Measurements from ENCODE around the gene PISD.
A peak's percentile ranks its signal among the peaks of the same experiment; 100 is the strongest.

PISD gene

DNA sequence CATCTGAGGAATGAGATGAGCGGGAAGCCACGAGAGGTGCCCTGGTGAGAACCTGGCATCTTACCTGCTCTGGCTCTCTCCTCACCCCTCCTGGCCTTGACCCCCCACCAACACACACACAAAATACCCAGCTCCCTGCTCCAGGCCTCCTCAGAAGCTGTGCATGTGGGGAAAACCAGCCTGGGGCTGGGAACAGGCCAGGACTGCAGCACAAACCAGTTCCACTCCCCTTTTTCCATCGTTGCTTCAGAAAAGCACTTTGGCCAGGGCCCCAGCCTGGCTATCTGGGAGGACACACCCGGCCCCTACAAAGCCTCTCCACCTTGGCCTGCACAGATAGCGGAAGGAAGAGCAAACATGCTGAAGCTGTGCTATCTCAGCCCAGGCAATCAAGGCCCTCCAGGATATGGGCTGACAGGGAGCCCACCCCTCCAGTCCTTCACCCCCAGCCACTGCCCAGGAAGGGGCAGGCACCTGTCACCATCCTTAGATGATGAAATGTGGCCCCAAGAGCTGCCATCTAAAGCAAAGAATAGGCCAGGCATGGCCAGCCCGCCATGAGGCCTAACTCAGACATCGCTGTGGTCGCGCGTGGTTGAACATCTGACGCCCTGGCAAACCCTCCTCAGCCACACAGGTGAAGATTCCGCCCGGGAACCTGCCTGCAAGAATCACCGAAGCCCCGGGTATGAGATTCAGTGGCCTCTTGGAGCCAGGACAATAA, 35.4 kb downstream of the PISD start:
- peaks cover 45 to 76% of the 10 kb centered on the region in 2 donors for H3K4me1 Mint-ChIP-seq
- ATAC-seq (replicated peaks) (no peak), DNase-seq (no peak)
- no peaks in the 10 kb centered on the region for H3K27me3 Mint-ChIP-seq
- no peaks in the 10 kb centered on the region for H3K9me3 Mint-ChIP-seq
- peaks cover 30 to 57% of the 10 kb centered on the region in 2 donors for H3K36me3 Mint-ChIP-seq
- H3K4me3 Mint-ChIP-seq, result no peak overlapping the region
- peak overlapping the region; percentile 83 for H3K27ac Mint-ChIP-seq

GRCh38 chr22:31625661-31626426, 36.2 kb downstream of the PISD start:
- H3K27me3 Mint-ChIP-seq, result no peaks in the 10 kb centered on the region

DNA sequence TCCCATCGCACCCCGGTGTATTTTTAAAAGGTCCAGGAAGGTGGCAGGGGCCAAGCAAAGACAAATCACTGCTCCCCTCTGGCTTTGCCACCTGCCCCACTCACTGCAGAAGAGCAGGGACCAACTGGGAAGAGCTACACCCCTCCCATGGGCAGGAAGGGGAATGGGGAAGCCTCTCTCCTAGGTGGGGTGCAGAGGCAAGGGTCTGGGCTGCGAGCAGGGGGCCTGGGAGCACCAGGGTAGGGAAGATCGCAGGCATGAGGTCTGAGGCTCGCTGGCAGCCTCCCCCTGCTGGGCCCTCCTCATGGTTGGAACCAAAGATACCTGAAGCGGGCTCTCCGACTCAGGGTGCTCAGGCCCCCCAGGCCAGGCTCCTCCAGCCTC, 36.8 kb downstream of the PISD start:
- peaks cover 38 to 68% of the 10 kb centered on the region in 2 donors for H3K4me1 Mint-ChIP-seq
- no peak for ATAC-seq (replicated peaks)
- no peaks in the 10 kb centered on the region for H3K9me3 Mint-ChIP-seq
- peaks cover 31 to 63% of the 10 kb centered on the region in 2 donors for H3K36me3 Mint-ChIP-seq
- DNase-seq, result no peak
- peak overlapping the region; percentile 86 for H3K27ac Mint-ChIP-seq
- H3K4me3 Mint-ChIP-seq, result no peak overlapping the region
- no peaks in the 10 kb centered on the region for H3K27me3 Mint-ChIP-seq

More at GRCh38 chr22:31625661-31626426, 36.2 kb downstream of the PISD start:
- H3K4me1 Mint-ChIP-seq, result peaks cover 40 to 69% of the 10 kb centered on the region in 2 donors
- H3K9me3 Mint-ChIP-seq, result no peaks in the 10 kb centered on the region
- DNase-seq, result no peak
- peak overlapping the region; percentile 77 for H3K27ac Mint-ChIP-seq
- peaks cover 31 to 60% of the 10 kb centered on the region in 2 donors for H3K36me3 Mint-ChIP-seq
- peak overlapping the region in 1 of 2 donors; percentile 37 for H3K4me3 Mint-ChIP-seq
- ATAC-seq (replicated peaks), result no peak

DNA sequence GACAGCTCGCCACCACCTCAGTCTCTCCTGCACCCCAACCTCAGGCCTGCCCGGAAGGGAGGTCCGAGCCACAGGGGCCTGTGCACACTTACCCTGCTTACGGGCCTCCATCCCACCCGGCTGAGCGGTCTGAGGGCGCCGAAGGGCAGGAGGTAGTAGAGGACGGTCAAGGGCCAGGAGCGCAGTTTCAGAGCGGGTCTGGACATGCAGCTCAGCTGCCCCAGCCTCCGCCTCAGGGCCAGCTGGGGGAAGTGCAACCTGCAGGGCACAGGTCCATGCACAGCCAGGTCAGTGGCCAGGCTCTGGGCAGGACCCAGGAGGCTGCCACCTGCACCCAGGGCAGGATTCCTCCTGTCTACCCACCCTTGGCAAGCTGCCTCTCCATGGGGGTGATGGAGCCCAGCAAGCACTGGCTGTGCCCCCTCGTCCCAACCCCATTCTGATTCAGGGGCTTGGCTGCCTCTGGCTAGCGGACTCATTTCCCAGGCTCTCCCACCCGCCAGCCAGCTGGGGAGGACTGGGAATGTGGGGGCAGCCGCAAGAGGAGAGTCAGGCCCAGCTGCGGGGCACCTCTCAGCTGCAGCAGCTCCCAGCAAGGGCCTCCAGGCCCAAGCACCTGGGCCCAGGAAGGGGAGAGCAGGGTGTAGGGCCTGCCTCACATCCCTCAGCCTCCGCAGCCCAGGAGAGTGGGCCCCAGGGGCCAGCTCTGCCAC, 38.3 kb downstream of the PISD start:
- no peaks in the 10 kb centered on the region for H3K27me3 Mint-ChIP-seq
- H3K4me3 Mint-ChIP-seq, result no peak overlapping the region
- peaks cover 36 to 69% of the 10 kb centered on the region in 2 donors for H3K36me3 Mint-ChIP-seq
- DNase-seq, result no peak
- no peaks in the 10 kb centered on the region for H3K9me3 Mint-ChIP-seq
- H3K27ac Mint-ChIP-seq, result peak overlapping the region; percentile 20
- H3K4me1 Mint-ChIP-seq, result peaks cover 32 to 56% of the 10 kb centered on the region in 2 donors
- ATAC-seq (replicated peaks), result no peak

DNA sequence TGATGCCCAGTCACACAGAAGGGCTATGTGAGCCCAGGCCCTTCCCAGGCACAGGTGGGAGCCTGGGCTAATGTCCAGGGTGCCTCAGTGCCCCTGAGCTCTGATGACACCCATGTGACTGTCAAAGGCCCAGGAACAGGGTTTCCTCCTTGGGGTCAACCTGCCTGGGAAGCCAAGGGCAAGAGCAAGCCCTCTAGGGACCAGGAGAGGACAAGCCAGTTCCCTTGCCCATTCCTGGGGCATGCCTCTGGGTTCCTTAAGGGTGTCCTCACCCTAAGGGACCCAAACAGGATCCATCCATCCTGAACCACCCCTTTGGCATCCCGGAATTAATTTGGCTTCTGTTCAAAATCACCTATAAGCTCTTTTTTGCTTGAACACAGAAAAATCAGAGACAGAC, 39.0 kb downstream of the PISD start:
- H3K27me3 Mint-ChIP-seq, result no peaks in the 10 kb centered on the region
- DNase-seq, result no peak
- no peak for ATAC-seq (replicated peaks)
- H3K9me3 Mint-ChIP-seq, result no peaks in the 10 kb centered on the region
- peaks cover 26 to 48% of the 10 kb centered on the region in 2 donors for H3K4me1 Mint-ChIP-seq
- peak overlapping the region; percentile 65 for H3K27ac Mint-ChIP-seq
- H3K4me3 Mint-ChIP-seq, result no peak overlapping the region
- H3K36me3 Mint-ChIP-seq, result peaks cover 39 to 65% of the 10 kb centered on the region in 2 donors

- Mint-ChIP-seq H3K36me3 (peaks cover 45 to 67% of the 10 kb centered on the region in 2 donors), H3K4me3 (no peak overlapping the region), H3K4me1 (peaks cover 27 to 48% of the 10 kb centered on the region in 2 donors), H3K9me3 (no peaks in the 10 kb centered on the region), H3K27me3 (no peaks in the 10 kb centered on the region), H3K27ac (peak overlapping the region; percentile 69)
- no peak for DNase-seq
- ATAC-seq (replicated peaks), result no peak
Measured at GRCh38 chr22:31621507-31622124, 40.4 kb downstream of the PISD start.

DNA sequence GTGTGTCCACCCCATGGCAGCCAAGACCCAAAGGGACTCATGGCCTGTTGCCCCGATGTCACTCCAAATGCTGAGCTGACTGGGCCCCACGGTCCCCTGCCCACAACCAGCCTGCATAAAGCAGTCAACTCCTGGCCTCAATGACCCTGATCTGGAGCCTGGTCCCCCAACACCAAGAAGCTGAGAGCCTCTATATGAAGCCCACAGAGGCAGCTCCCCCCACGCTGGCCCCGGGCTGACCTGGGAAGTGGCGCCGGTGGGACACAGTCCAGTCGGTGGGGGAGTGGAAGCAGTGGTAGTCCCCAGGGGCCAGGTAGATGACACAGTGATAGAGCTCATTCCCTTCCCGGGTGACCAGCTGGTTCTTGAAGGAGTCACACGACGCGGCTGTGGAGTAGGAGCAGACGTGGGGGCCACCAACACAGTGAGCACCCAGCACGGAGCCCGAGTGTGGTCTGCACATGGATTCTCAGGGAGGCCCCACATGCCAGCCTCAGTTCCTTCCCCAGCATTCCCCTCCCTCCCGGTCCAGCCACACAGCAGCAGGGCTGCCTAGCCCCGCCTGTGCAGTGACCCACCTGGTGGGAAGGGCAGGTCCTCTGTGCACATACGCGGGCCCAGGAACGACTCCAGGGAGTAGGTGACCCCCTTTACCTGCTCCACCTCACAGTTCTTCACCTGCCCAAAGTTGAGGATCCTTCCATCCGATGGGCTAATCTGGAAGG, 41.1 kb downstream of the PISD start:
- Mint-ChIP-seq H3K27me3 (no peaks in the 10 kb centered on the region), H3K4me3 (no peak overlapping the region), H3K36me3 (peaks cover 44 to 64% of the 10 kb centered on the region in 2 donors), H3K27ac (peak overlapping the region; percentile 75), H3K9me3 (no peaks in the 10 kb centered on the region), H3K4me1 (peaks cover 31 to 48% of the 10 kb centered on the region in 2 donors)
- DNase-seq, result no peak
- no peak for ATAC-seq (replicated peaks)

GRCh38 chr22:31619611-31620300, 42.3 kb downstream of the PISD start:
- H3K27ac Mint-ChIP-seq, result peak overlapping the region; percentile 79
- no peaks in the 10 kb centered on the region for H3K27me3 Mint-ChIP-seq
- peaks cover 41 to 66% of the 10 kb centered on the region in 2 donors for H3K36me3 Mint-ChIP-seq
- H3K9me3 Mint-ChIP-seq, result no peaks in the 10 kb centered on the region
- H3K4me3 Mint-ChIP-seq, result no peak overlapping the region
- ATAC-seq (replicated peaks) (no peak), DNase-seq (no peak)
- peaks cover 34 to 48% of the 10 kb centered on the region in 2 donors for H3K4me1 Mint-ChIP-seq

- H3K9me3 Mint-ChIP-seq, result no peaks in the 10 kb centered on the region
- H3K4me3 Mint-ChIP-seq, result no peak overlapping the region
- ATAC-seq (replicated peaks), result no peak
- peaks cover 39 to 71% of the 10 kb centered on the region in 2 donors for H3K36me3 Mint-ChIP-seq
- H3K27ac Mint-ChIP-seq, result peak overlapping the region; percentile 52
- H3K4me1 Mint-ChIP-seq, result peaks cover 37 to 48% of the 10 kb centered on the region in 2 donors
- H3K27me3 Mint-ChIP-seq, result no peaks in the 10 kb centered on the region
- no peak for DNase-seq
Measured at GRCh38 chr22:31618471-31619176, 43.4 kb downstream of the PISD start.

- no peaks in the 10 kb centered on the region for H3K27me3 Mint-ChIP-seq
- H3K9me3 Mint-ChIP-seq, result no peaks in the 10 kb centered on the region
- peaks cover 41 to 68% of the 10 kb centered on the region in 2 donors for H3K36me3 Mint-ChIP-seq
- DNase-seq (no peak), ATAC-seq (replicated peaks) (no peak)
- peak overlapping the region in 1 of 2 donors; percentile 39 for H3K4me3 Mint-ChIP-seq
- peak overlapping the region; percentile 71 for H3K27ac Mint-ChIP-seq
- peaks cover 37 to 44% of the 10 kb centered on the region in 2 donors for H3K4me1 Mint-ChIP-seq
Measured at GRCh38 chr22:31618057-31618456, 44.0 kb downstream of the PISD start.

GRCh38 chr22:31616315-31616980, 45.6 kb downstream of the PISD start:
- DNase-seq (peak; percentile 79), ATAC-seq (replicated peaks) (peak; percentile 97 to 98)
- peak overlapping the region; percentile 71 for H3K27ac Mint-ChIP-seq
- H3K36me3 Mint-ChIP-seq, result peaks cover 44 to 74% of the 10 kb centered on the region in 2 donors
- H3K9me3 Mint-ChIP-seq, result no peaks in the 10 kb centered on the region
- H3K4me3 Mint-ChIP-seq, result peak overlapping the region; percentile 20 to 44
- no peaks in the 10 kb centered on the region for H3K27me3 Mint-ChIP-seq
- peaks cover 35 to 43% of the 10 kb centered on the region in 2 donors for H3K4me1 Mint-ChIP-seq

DNA sequence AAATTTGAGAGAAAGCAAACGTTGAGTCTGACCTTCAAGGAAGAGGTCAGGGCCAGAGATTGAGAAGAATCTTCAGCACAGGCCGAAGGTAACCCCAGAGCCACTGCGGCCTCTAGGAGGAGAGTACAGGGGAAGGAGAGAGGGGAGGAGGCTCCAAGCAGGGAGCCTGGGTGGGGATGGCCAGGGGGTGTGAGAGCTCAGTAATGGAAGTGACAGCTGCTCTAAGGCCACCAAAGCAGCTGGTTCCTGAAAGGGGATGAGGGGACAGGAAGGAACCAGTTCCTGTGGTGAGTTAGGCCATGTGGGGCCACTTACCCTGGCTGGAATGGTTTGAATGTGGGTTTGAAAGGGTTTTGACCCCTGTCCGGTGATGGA, 46.1 kb downstream of the PISD start:
- DNase-seq (no peak), ATAC-seq (replicated peaks) (peak; percentile 31 to 43)
- H3K9me3 Mint-ChIP-seq, result no peaks in the 10 kb centered on the region
- H3K4me3 Mint-ChIP-seq, result peak overlapping the region; percentile 20 to 44
- no peaks in the 10 kb centered on the region for H3K27me3 Mint-ChIP-seq
- peaks cover 44 to 74% of the 10 kb centered on the region in 2 donors for H3K36me3 Mint-ChIP-seq
- peaks cover 35 to 43% of the 10 kb centered on the region in 2 donors for H3K4me1 Mint-ChIP-seq
- peak overlapping the region; percentile 71 for H3K27ac Mint-ChIP-seq

All from stimulated activated naive B cell treated with anti-CD40 and anti-IgM and Interleukin-4, amounts not matched to agents 10 μg/mL and 1 μg/mL and 100 μg/mL, for 72 hours (primary cell).